GM21390 (cell line): Measurements from ENCODE around the gene PPFIBP2.
A peak's percentile ranks its signal among the peaks of the same experiment; 100 is the strongest.

Experiments used
- ATAC-seq: cut with Tn5 transposase; IDR thresholded peaks from one replicate; pipeline ENCODE4 v1.9.1; 2021; ENCODE audit not compliant: unreplicated experiment

The PPFIBP2 gene

DNA sequence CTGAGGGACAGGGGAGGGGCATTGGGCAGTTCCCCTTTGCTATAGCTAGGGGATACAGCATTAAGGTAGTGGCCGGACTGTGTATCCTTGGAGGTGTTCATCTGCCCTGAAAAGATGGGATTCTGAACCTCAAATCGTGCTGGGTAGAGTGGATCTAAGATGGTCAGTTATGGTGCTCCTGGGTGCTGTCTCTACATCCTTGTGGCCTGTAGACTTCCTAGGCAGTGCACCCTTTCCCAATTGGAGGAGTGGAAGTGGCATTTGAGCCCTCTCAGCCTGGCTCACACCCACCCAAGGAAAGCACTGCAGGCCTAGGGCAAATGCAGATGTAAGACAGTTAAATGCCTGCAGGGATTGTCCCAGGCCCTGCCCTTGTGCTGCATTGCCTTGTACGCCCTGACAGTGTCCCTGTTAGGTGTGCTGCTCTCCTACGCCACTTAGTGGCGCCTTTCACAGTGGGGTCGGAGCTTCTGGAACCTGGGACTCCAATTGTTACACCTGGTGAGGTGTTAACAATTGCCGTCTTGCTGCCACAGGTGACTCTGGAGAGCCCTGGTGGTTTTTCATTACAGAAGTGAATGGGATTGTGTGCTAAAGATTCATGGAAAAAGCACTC is 35.0 kb downstream of the PPFIBP2 start:
- peak; percentile 74 for ATAC-seq

DNA sequence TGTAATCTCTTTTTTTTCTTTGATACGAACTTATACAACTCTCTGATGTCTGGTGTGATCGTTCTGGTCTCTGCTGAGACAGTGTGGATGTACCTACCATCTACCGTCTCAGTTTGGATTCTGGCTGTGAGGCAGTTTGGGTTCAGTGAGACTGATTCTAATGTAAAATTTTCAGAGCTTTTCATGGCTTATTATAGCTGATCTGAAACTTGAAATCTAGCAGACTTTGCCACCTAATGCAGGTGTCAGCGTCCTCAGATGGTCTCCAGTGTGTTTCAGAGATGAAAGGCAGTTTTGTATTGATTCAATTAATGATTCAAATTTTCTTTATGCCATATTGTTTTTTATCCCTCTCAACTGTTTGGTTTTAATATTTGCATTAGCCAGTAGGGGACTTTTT is 35.9 kb downstream of the PPFIBP2 start:
- no peak for ATAC-seq

DNA sequence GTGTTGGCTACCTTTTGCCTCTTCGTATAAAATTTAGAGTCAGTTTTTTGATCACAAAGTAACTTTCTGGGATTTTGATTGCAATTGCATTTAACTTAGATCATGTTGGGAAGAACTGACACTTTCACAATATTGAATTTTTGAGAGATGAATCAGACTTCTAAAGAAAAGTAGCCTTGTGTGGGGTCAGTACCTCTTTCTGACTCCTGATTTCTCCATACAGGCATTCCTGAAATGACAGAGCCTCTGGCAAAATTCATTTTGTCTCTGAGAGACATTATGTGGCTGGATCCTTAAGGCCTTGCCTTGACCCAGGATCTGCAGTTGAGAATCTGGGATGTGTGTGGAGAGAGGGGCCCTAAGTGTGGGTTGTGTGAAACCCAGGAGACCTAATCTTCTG is 37.8 kb downstream of the PPFIBP2 start:
- no peak for ATAC-seq

DNA sequence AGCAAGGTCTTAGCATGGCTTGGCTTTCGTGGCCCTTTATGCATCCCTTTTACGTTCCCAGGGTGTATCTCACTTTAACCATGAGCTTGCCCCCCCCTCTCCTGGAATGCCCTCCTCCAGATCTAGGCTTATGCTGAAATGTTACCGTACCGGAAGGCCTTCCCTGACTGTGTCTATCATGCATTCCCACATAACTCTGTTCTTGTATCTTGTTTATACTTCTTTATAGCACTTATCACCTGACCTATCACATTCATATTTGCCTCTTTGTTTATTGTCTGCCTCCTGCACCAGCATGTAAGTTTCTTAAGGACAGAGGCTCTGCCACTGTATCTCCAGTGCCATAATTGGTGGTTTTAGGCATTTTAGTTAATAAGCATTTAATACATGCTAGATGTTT is 38.9 kb downstream of the PPFIBP2 start:
- ATAC-seq, result no peak

DNA sequence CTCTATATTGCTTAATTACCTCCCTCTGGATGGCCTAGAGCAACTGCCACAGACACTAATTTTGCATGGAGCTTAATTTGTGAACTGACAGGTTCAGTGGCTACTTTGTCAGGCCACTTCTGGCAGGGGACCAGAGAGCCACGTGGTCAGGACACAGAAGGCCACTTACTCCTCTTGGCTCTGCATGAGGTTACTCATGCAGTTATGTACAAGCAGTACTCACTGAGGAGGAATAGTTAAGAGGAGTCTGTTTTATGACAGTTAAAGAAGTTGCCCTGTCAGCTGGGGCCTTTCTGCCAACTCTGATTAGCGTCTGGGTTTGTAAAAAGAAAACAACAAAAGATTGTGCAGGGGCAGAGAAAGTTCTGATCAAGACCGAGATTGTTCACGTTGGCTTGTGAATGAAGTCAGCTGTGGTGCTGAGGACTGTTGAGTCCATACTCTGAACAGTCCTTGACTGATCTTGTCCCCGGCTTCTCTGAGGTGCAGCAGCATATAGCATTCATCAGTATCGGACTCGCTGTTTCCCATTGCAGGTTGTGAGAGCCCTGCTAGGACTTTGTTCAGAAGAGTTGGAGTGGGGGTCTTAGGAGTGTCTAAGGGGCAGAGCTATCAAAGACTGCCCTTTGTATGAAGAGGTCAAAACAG is 41.4 kb downstream of the PPFIBP2 start:
- no peak for ATAC-seq

DNA sequence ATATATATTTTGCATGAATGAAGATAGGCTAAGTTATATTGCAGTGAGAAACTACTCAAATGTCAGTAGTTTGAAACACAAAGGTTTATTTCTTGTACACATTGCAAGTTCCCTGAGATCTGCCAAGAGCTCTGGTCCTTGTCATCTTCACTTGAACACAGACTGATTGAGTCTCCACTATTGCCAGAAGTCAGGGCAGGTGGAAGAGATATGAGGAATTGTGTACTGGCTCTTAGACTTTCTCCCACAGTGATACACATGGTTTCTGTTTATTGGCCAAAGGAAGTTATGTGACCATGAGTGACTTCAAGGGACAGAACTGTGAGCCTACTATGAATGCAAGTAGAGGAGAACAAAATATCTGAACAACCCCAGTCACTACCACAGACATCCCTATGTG is 44.2 kb downstream of the PPFIBP2 start:
- ATAC-seq, result no peak

DNA sequence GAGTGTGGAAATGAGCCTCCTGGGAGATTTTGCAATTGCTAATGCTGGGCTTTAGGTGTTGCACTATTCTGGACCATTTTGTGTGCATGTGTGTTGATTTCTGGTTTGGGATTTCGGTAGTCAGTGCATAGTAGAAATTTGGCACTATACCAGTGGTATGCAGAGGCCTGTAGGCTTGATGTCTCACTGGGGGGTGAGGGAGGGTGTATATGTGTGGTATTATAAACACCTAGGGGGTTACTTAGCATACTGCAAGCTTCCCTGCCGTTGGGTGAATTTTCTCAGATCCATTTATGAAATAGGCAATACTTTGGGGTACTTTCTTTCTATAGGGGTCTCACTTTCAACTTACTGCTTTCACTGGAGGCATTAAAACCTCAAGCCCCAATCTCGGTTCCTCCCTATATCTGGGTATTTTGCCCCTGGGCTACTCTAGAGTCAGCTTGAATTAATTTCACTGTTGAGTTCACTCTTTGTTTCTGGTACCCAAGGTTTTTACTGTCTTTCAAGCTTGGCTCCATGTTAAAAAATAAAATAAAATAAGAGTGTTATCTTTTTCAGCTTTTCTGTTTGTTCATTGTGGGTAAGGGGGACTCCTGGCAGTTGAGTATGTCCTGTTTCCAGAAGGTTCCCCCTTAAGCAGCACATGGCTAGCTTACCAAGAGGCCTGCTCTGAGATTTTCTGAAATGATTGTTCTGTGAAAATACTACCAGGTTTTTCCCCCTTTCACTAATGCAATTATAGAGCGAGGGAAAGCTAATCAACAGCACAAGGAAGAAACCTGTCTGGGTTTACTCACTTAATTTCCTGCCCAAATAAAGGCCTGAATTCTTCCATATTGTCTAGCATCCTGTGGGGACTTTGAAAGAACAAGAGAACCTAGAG is 45.8 kb downstream of the PPFIBP2 start:
- ATAC-seq, result peak; percentile 79

DNA sequence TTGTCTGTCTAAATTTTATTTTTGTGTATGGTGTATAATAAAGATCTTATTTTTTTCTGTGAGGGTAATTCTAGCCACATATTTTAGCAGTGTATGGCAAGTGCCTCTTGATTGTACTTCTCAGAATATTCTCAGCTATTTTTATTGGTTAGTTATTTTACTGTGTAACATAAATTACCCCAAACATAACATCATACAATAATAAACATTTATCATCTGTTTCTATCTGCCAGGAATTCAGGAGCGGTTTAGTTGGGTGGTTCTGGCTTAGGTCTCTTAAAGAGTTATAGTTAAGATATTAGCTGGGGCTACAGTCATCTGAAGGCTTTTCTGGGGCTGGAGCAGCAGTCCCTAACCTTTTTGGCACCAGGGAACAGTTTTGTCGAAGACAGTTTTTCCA is 47.8 kb downstream of the PPFIBP2 start:
- ATAC-seq, result no peak

DNA sequence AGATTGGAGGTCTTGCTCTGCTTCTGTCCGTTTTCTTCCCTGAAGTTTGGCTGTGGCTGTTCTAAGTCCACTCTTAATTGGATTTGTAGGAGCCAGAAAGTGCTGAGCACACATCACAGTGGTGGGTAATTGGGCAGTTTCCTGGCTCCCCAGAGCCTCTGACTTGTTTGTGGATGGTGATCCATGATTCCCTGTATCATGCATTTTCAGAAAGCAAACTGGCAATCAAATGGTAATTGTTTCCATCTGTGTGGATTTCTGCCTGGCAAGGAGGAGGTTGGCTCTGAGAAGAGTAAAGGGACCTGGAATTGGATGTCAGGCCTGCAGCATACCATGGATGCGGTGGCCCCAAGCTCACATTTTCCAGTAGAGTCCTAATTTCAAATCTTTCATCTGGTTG is 49.5 kb downstream of the PPFIBP2 start:
- no peak for ATAC-seq

DNA sequence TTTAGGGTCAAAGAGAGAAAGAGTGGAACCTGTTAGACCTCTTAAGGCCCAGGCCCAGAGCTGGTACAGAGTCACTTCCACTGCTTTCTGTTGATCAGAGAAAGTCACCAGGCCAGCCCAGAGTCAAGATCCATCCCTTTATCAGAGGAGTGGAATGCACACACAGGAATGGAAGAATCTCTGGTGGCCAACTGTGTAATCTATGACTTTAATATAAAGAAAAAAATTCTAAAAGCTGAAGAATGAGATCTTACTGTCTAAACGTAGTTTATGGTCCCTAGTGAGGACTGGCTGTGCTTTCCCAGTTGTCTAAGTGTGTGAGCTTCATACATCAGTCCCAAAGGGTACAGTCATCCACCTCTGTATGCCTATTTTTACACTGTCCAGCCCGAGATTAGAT is 51.0 kb downstream of the PPFIBP2 start:
- no peak for ATAC-seq

DNA sequence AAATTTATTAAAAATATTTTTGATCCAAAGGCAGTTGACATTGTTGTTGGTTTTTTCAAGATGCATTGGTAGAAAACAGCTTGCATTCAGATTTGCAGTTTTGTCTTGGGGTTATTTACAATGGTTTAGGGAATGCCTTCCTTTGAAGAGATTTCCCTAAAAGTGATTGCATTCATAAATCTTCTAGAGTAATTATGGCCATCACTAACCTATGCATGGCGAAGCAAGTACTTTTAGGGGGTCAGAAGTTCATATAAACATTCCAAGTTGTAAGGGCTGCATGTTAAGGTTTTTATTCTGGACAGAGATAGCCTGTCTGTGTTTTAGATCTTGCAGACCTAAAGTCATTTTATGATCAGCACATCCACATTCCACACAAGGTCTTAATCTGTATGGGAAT is 53.5 kb downstream of the PPFIBP2 start:
- no peak for ATAC-seq

DNA sequence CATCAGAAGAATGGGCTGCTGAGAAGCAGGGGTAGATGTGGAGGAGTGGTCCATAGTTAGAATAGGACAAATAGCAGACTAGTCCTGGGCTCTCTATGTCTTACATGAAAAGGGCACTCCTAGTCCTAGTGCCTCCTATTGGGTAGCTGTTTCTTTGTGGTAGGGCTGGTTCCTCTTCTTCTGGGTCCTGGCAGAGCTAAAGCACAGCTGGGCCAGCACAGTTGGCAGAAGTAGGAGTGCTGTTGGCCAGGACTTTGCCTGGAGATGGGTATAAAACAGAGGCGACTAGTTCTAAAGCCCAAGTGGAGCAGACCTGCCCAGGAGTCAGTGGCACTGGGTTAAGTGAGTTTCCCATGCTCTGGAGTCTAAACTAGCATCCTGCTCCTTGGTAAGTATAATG is 55.2 kb downstream of the PPFIBP2 start:
- no peak for ATAC-seq

DNA sequence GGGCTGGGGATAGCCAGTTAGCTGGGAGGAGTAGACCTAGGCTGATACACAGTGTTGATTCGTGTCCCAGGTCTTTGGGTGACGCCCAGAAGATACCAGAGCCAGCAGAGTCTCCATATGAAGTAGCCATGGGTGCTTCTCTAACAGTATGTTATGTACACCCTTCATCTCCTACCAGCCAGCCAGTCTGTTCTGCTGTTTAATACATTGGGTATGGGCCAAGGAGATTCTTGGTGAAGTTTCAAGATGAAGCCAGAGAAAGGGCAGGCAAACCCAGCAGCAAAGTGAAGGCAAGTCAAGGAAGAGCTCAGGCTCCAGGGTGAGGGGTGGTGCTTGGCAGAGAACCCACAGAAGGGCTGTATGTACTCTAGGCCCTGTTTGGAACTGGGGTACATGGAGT is 56.4 kb downstream of the PPFIBP2 start:
- ATAC-seq, result no peak

DNA sequence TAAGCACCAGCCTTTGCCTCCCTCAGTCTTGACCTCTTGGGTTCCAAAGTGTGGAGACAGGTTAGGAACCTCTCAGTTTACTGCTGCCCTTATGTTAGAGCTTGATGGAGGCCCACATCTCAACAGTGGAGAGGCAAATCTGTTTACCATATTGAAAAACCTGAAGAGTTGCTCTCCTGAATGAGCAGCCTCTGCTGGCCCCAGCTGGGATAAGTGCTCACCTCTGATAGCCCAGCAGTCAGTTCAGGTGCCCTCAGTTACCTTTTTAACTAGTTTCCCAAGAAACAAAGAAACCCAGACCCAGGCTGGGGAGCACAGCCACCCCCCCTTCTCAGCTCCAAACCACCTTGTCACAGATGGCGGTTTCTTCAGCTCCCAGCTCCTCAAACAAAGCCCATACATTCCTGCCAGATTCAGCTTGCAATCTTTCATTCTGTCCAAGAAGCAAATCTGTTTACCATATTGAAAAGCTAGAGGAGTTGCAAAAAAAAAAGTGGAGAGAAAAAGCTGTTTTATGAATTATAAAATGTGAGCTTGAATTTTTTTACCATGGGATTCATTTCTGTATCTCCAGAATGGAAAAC is 57.2 kb downstream of the PPFIBP2 start:
- ATAC-seq, result no peak

DNA sequence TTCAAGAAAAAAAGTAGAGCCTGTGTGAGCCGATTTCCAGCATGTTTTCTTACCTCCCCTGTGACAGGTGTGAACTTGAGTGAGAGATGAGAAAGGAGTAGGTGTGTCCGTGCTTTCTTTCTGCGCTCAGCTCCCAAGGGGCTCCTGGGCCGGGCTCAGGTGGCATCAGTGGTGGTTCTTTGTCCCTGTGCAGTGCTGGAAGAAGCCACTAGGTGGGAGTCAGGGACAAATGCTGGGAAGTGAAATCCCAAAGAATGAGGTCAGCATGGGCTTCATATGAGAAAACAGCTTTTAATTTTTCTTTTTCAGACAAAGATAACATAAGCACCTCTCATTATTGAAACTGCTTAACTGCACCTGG is 57.8 kb downstream of the PPFIBP2 start:
- no peak for ATAC-seq

DNA sequence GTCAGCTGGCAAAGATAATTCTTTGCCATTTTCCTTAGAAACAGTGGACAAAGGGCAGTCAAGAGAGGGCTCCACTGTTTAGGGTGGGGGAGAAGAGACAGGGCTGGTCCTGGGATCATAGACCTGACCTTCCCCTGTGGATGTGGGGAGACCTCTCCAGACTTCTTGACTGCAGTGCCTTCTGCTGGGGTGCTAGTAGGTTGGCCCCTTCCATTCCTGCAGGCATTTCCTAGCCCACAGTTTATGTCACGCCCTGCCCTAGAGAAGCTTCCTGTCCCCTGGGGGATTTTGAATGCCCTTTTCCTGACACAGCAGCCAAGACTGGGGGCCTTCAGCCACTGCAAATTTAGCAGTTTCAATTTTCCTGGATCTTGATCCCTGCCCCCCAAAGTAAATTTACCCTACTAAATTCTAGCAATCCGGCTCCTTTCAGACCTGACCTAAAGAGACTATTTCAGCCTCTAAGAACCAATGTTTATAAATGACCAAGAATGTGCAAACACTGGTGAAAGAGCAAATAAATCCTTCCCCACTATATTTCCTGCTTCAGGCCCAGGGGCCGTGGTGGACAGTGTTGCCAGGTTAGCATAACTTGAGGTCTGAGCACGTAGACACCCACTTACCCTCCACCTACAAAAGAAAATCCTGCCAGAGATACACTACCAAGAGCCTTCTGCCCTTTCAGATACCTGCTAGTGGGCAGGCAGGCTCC is 58.4 kb downstream of the PPFIBP2 start:
- no peak for ATAC-seq

DNA sequence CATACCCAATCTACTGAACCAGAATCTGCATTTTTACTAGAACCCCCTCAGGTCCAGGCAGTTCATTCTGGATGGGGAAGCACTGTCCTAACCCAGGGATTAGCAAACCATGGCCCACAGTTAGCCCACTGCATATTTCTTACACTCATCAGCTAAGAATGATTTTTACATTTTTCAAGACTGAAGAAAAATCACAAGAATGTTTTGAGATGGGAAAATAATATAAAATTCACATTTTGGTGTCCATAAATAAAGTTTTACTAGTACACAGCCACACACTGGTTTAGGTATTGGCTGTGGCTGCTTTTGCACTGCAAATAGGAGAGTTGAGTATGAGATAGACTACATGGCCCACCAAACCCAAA is 59.4 kb downstream of the PPFIBP2 start:
- ATAC-seq, result no peak

DNA sequence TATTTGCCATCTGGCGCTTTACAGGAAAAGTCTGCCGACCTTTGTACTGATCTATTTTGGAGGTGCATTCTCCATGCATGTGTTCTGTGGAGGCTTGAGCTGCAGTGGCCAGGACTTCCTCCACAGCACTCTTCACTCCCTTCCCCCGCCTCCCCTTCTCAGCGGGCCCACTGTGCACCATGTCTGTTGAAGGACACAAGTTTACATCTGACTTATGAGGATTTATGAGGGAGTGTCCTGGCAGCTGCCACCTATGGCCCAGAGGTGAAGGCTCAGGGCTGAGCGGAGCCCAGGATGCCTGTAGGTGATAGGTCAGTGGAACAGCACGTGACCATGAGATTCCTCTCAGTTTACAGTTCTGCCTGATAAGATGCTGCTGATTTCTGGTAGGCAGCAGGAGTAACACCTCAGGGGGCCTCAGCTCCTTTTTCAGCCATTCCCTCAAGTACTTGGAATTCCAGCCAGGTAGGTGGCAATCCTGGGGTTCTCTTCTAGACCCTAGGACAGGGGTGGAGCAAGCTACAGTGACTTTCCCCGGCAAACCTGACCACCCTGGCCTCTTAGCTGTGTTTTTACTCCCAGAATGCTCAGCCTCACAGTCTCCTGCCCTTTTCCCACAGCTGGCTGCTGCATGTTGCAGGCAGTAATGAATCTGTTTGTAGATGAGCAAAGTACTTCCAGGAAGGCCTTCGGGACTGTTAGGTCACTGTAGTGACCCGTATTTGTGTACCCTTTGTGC is 59.9 kb downstream of the PPFIBP2 start:
- no peak for ATAC-seq

DNA sequence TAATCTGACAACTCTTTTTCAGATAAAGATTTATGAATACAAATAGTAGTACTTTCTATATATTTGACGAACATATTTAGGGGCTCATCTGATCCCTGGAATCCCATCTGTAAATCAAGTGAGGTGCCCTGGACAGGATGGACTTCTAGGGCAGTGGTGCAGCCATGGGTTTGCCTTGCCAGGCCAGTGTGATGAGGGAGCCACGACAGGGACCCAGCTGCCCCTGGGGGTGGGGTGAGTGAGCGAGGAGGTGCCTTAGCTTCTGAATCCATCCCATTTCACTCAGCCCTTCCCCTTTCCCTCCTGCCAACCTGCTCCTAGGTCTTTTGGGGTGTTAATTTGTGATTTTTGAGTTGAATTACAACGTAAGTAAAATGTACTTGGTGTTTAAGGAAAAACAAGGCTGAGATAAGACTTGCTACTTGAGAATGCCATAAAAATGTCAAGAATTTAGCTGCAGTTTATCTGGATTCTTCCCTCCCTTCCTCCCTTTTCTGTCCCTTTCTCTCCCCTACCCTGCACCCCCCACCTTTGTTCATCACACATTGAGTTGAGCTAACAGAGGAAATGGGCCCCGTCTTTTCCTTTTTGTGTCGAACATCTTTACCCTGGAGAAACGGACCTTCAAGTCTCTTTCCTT is 60.8 kb downstream of the PPFIBP2 start:
- ATAC-seq, result no peak
